Subcutaneous abdominal adipose tissue (tissue), 5 donors: ENCODE results near the gene SDF2.
A peak's percentile ranks its signal among the peaks of the same experiment; 100 is the strongest.

Experiments
- H3K27ac ChIP-seq: one replicate; pipeline ENCODE4 v1.7.0; 2013; ENCODE audit warnings: low read depth, mild to moderate bottlenecking, inconsistent platforms, low read length, moderate library complexity
- H3K27me3 ChIP-seq, 5 donors: one replicate each; pipeline ENCODE4 v1.7.0; 2013; ENCODE audit warnings: low read length in 5 of 5, inconsistent platforms in 1 of 5; ENCODE audit not compliant: control insufficient read depth in 5 of 5, insufficient read depth in 4 of 5
- H3K36me3 ChIP-seq, 5 donors: one replicate each; pipeline ENCODE4 v1.7.0; 2013; ENCODE audit warnings: low read length in 5 of 5; ENCODE audit not compliant: control insufficient read depth in 5 of 5, insufficient read depth in 5 of 5
- H3K4me1 ChIP-seq, 5 donors: one replicate each; pipeline ENCODE4 v1.7.0; 2013; ENCODE audit warnings: low read length in 5 of 5, mild to moderate bottlenecking in 3 of 5, moderate library complexity in 1 of 5; ENCODE audit not compliant: control insufficient read depth in 5 of 5, insufficient read depth in 5 of 5
- H3K4me3 ChIP-seq, 5 donors: one replicate each; pipeline ENCODE4 v1.7.0; 2013; ENCODE audit warnings: low read length in 5 of 5, low read depth in 1 of 5
- H3K9ac ChIP-seq, 5 donors: one replicate each; pipeline ENCODE4 v1.7.0; 2013; ENCODE audit warnings: low read length in 5 of 5, mild to moderate bottlenecking in 4 of 5, moderate library complexity in 3 of 5
- H3K9me3 ChIP-seq, 5 donors: one replicate each; pipeline ENCODE4 v1.7.0; 2013; ENCODE audit warnings: low read length in 5 of 5; ENCODE audit not compliant: control insufficient read depth in 5 of 5
- donor health status: healthy.
- donor health status: healthy.
- donor health status: healthy.
- donor health status: healthy.
- donor health status: healthy.

SDF2 gene

DNA sequence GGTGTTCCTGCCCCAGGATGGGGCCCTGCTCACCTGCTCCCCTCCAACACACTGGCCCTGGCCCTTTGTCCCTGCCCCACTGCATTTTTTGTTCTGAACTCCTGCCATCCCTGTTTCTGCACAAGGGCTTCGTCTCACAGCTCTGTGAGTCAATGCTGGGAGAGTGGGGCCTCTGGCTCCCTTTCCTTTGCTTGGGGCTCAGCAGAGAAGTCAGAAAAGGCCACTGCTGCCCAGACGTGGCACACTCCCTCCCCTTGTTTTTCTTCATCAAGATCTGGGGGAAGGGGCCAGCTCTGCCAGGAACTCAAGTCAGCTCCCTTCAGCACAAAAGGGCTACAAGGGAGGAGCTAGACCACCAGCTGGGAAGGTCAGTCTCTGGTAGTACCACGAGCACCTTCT, 41.0 kb upstream of the SDF2 start:
- no peak overlapping the region for H3K9ac ChIP-seq
- H3K27me3 ChIP-seq: no peaks in the 10 kb centered on the region
- no peaks in the 10 kb centered on the region for H3K9me3 ChIP-seq
- peaks cover 0 to 80% (median 71%) of the 10 kb centered on the region in 5 donors for H3K36me3 ChIP-seq
- peaks cover 0 to 15% (median 12%) of the 10 kb centered on the region in 5 donors for H3K4me1 ChIP-seq
- H3K27ac ChIP-seq: no peak overlapping the region
- no peak overlapping the region for H3K4me3 ChIP-seq

DNA sequence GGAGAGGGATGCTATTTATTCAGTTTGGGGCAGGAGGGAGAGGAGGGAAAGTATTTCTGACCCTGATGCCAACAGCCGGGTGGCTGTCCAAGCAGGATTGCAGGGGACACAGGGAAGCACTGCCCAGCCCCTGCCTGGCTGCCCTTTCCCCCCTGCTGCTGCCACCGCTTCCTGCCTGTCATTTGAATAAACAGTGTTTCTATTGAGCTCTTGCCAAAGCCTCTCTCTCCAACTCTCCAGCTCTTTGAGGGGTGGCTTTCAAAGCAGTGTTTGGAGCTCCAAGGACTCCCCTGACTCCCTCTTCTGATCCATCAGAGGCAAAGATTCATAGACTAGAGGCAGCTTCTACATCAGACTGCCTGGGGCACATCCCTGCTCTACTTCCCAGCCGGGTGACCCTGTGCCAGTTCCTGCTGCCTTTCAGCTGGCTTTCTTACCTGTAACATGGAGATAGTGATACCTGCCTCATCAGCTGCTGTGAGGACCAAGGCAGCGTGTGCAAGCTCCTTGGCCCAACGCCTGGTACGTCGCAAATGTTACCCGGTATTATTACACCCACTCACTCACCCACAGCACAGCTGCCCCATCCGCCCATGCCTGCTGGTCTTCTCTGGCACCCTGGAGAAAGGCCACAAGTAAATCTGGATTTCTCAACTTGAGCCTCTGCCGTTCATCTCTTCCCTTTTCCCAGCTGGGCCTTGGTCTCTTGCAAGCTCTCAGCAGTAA, 40.5 kb upstream of the SDF2 start:
- Histone ChIP-seq H3K36me3 (peaks cover 2 to 86% (median 77%) of the 10 kb centered on the region in 5 donors), H3K27ac (no peak overlapping the region), H3K9me3 (no peaks in the 10 kb centered on the region), H3K4me3 (no peak overlapping the region), H3K4me1 (peaks cover 0 to 15% (median 12%) of the 10 kb centered on the region in 5 donors), H3K9ac (no peak overlapping the region), H3K27me3 (no peaks in the 10 kb centered on the region)

GRCh38 chr17:28700830-28701492, 39.3 kb upstream of the SDF2 start:
- H3K4me1 ChIP-seq: peaks cover 0 to 10% (median 5%) of the 10 kb centered on the region in 5 donors
- H3K27ac ChIP-seq: no peak overlapping the region
- H3K4me3 ChIP-seq: no peak overlapping the region
- H3K9me3 ChIP-seq: no peaks in the 10 kb centered on the region
- H3K27me3 ChIP-seq: no peaks in the 10 kb centered on the region
- no peak overlapping the region for H3K9ac ChIP-seq
- H3K36me3 ChIP-seq: peaks cover 3 to 98% (median 89%) of the 10 kb centered on the region in 5 donors

DNA sequence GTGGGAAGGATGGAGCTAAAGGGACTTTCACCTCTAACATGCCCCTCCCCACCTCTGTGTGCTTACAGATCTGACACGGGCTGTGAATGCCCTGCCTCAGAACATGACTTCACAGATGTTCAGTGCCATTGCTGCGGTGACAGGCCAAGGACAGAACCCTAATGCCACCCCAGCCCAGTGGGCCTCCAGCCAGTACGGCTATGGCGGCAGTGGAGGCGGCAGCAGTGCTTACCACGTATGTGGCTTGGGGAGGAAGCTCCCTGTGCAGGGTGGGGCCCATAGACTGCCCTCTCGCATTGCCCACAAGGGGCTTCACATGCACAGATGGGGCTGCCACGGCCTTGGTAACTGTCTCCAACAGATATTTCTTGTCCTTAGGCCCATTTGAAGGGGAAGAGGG, 38.6 kb upstream of the SDF2 start:
- Histone ChIP-seq H3K9ac (no peak overlapping the region), H3K27me3 (no peaks in the 10 kb centered on the region), H3K4me3 (no peak overlapping the region), H3K27ac (no peak overlapping the region), H3K36me3 (peaks cover 3 to 99% (median 92%) of the 10 kb centered on the region in 5 donors), H3K9me3 (no peaks in the 10 kb centered on the region), H3K4me1 (peaks cover 0 to 3% (median 0%) of the 10 kb centered on the region in 5 donors)

DNA sequence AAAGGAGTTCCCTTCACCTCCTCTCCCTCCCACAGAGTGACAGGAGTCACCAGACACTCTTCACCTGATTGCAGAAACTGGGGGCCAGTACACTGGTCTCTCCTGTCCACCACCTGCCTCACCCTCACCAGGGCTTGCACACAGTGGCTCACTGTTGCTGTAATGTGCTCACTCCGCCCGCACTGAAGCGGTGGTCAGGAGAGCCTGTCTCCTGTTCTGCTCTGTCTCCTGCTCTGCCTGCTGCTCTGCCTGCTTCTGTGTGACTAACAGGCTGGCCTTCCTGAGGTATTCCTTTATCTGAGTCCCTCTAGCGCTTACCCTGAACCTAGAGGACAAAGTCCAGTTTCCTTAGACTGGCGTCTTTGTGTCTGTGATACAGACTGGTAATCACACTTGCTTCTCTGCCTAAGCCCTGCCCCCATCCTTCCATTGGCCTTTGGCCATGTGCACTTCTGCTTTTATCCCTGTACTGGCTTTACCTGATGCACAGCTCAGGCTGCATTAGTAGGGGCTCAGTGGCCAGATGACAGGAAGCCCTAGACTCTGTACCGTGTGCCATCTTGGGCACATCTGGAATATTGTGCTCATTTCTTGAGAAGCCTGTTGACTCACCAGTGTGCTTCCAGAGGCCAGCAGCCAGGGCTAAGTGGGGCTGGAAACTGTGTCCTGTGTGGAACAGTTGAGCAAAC, 36.7 kb upstream of the SDF2 start:
- H3K36me3 ChIP-seq: peaks cover 8 to 100% (median 100%) of the 10 kb centered on the region in 5 donors
- H3K4me1 ChIP-seq: peaks cover 0 to 3% (median 0%) of the 10 kb centered on the region in 5 donors
- no peaks in the 10 kb centered on the region for H3K27me3 ChIP-seq
- H3K9ac ChIP-seq: no peak overlapping the region
- no peaks in the 10 kb centered on the region for H3K9me3 ChIP-seq
- no peak overlapping the region for H3K27ac ChIP-seq
- H3K4me3 ChIP-seq: no peak overlapping the region

- Histone ChIP-seq H3K36me3 (peaks cover 18 to 96% (median 87%) of the 10 kb centered on the region in 5 donors), H3K27me3 (no peaks in the 10 kb centered on the region), H3K4me1 (peaks cover 0 to 3% (median 0%) of the 10 kb centered on the region in 5 donors), H3K4me3 (no peak overlapping the region), H3K27ac (no peak overlapping the region), H3K9ac (no peak overlapping the region), H3K9me3 (no peaks in the 10 kb centered on the region)
Observed at GRCh38 chr17:28693869-28694268, 32.2 kb upstream of the SDF2 start.

GRCh38 chr17:28689011-28689410, 27.3 kb upstream of the SDF2 start:
- H3K4me1 ChIP-seq: peaks cover 0 to 2% (median 0%) of the 10 kb centered on the region in 5 donors
- H3K9me3 ChIP-seq: no peaks in the 10 kb centered on the region
- H3K4me3 ChIP-seq: no peak overlapping the region
- H3K27me3 ChIP-seq: no peaks in the 10 kb centered on the region
- no peak overlapping the region for H3K27ac ChIP-seq
- peaks cover 30 to 95% (median 85%) of the 10 kb centered on the region in 5 donors for H3K36me3 ChIP-seq
- H3K9ac ChIP-seq: no peak overlapping the region

- H3K4me3 ChIP-seq: no peak overlapping the region
- H3K36me3 ChIP-seq: peaks cover 30 to 94% (median 85%) of the 10 kb centered on the region in 5 donors
- H3K9me3 ChIP-seq: no peaks in the 10 kb centered on the region
- H3K27me3 ChIP-seq: no peaks in the 10 kb centered on the region
- no peak overlapping the region for H3K27ac ChIP-seq
- no peak overlapping the region for H3K9ac ChIP-seq
- no peaks in the 10 kb centered on the region for H3K4me1 ChIP-seq
Observed at GRCh38 chr17:28688481-28688880, 26.8 kb upstream of the SDF2 start.

DNA sequence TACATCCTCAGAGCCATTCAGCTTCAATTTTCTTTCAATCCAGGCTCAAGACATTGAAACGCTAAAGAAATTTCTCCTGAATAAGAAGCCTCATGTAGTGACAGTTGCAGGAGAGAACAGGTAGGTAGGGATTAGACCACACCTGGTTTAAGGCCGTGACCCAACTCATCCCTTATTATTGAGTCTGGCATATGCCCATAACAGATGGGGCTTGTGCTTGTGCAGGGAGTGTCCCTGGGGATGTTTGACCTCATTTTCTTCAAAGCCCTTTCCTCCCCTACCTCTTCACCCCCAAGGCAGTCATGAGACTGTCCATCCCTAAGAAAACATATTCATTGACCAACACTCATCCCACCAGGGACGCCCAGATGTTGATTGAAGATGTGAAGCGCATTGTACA, 24.6 kb upstream of the SDF2 start:
- no peak overlapping the region for H3K9ac ChIP-seq
- peaks cover 33 to 99% (median 97%) of the 10 kb centered on the region in 5 donors for H3K36me3 ChIP-seq
- H3K9me3 ChIP-seq: no peaks in the 10 kb centered on the region
- no peak overlapping the region for H3K4me3 ChIP-seq
- no peaks in the 10 kb centered on the region for H3K27me3 ChIP-seq
- H3K4me1 ChIP-seq: no peaks in the 10 kb centered on the region
- H3K27ac ChIP-seq: no peak overlapping the region

- peaks cover 35 to 99% (median 97%) of the 10 kb centered on the region in 5 donors for H3K36me3 ChIP-seq
- H3K9me3 ChIP-seq: no peaks in the 10 kb centered on the region
- no peaks in the 10 kb centered on the region for H3K4me1 ChIP-seq
- H3K4me3 ChIP-seq: no peak overlapping the region
- H3K9ac ChIP-seq: peak overlapping the region in 1 of 5 donors; percentile 13
- H3K27ac ChIP-seq: no peak overlapping the region
- H3K27me3 ChIP-seq: no peaks in the 10 kb centered on the region
Observed at GRCh38 chr17:28685366-28685765, 23.7 kb upstream of the SDF2 start.
